GM21576 (cell line): ENCODE data around the gene ARHGAP45.

Experiments
- ATAC-seq: cut with Tn5 transposase; IDR thresholded peaks from one replicate; pipeline ENCODE4 v1.9.1; 2021; ENCODE audit warnings: mild to moderate bottlenecking, moderate library complexity; ENCODE audit not compliant: unreplicated experiment

Gene ARHGAP45

DNA sequence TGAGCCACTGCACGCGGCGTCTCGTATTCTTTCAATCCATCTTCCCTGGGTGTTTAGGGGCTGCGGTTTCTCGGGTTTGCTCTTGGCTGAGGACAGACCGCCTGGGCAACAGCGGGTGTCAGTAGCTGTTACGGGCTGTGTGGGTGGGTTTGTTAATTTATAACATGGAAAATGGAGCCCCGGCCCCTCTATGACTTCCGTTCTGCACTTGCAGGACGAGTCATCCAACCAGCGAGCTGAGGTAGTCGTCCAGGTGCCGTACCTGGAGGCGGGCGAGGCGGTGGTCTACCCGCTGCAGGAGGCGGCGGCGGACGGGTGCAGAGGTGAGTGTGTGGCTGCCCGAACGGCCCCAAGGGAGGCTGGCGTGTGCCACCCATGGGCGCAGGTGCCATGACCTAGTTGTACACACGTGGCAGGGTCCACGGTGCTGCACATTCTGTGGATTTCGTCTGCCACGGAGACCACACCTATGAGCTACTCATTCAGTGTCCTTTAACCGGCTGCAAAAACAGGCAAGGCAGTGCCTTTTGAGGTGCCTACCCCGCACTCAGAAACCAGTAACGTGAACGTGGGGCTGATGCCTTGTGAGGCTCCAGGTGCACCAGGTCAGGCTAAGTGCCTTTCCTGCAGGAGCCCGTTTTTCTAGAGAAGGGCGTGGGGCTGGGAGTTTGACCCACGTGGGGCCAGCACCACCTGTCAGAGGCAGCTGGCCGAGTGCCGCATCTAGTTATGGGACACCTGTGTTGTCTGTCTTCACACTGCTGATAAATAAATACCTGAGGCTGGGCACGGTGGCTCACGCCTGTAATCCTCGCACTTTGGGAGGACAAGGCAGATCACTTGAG, 17.3 kb downstream of the ARHGAP45 start:
- no peak for ATAC-seq

DNA sequence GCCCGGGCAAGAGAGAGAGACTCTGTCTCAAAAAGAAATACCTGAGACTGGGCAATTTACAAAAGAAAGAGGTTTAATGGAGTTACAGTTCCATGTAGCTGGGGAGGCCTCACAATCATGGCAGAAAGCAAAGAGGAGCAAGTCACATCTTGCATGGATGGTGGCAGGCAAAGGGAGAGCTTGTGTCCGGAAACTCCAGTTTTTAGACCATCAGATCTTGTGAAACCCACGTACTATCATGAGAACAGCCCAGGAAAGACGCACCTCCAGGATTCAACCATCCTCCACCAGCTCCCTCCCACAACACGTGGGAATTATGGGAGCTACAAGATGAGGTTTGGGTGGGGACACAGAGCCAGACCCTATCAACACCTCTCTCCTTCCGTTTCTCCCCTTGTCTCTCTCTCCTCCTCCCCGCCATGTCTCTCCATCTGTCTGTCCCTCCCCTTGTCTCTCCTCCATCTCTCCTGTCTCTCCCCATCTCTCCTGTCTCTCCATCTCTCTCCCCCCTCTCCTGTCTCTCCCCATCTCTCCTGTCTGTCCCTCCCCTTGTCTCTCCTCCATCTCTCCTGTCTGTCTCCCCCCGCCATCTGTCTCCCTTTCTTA, 18.2 kb downstream of the ARHGAP45 start:
- no peak for ATAC-seq

DNA sequence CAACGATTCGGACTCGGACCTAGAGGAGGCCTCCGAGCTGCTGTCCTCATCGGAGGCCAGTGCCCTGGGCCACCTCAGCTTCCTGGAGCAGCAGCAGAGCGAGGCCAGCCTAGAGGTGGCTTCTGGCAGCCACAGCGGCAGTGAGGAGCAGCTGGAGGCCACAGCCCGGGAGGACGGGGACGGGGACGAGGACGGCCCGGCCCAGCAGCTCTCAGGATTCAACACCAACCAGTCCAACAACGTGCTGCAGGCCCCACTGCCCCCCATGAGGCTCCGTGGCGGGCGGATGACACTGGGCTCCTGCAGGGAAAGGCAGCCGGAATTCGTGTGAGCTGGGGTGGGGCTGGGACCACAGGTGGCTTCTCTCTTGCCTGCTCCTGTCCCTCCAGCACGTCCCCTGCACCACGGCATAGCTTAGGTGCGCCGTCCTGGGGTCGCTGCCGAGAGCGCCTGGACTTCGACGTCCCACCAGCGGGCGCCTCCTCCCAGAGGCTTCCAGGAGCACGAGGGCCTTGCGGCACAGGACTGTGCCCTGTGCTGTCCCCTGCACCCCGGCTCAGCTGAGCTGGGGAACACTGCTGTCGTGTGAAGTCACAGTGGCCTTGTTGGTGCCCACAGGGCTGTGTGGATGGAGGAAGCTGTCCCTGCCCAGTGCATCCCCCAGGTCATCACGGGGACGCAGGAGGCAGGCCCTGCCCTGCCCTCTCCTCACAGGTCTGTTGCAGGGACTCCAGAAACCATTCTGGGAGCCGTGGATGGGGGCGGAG, 18.9 kb downstream of the ARHGAP45 start:
- no peak for ATAC-seq

DNA sequence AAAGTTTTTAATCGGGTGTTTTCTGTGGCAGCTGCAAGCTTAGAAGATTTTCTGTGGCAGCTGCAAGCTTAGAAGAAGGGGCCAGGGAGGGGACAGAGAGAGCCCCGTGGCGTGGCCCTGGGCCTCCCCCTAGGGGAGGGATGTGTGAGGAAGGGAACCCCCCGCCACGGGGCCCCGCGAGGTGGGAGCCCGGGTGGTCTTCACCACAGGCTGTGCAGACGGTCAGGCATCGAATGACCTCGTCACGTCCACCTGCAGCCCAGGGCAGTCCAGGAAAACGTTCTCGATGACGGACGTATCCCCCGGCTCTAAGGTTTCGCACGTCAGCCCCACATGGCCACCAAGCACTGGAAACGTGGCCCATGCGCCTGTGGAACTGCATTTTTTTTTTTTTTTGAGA, 19.6 kb downstream of the ARHGAP45 start:
- no peak for ATAC-seq

DNA sequence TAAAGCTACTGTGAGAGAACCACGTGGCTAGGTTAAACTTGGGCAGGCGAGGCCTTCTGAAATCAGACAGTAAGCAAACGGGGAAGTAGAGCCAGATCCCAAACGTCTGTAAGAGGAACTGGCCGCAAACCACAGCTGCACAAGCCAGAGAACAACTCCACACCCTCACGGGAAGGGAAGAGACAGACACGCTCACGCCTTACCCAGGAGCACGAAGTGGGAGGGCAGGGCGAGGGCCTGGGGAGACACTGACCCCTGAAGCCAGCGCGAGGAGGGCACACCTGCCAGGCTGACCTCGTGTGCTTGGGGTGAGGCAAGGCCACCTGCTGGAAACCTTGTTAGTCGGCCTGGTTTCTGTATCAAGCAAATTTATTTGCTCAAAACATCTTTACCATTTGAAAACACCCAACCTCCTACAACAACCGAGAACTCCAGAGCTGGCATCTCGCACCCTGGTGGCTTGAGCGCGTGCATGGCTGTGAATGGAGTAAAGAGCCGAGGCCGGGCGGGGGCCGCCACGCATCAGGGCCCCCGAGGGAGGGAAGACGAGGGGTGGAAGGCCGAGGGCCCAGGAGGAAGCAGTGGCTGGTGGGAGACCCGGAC, 20.9 kb downstream of the ARHGAP45 start:
- ATAC-seq: no peak

DNA sequence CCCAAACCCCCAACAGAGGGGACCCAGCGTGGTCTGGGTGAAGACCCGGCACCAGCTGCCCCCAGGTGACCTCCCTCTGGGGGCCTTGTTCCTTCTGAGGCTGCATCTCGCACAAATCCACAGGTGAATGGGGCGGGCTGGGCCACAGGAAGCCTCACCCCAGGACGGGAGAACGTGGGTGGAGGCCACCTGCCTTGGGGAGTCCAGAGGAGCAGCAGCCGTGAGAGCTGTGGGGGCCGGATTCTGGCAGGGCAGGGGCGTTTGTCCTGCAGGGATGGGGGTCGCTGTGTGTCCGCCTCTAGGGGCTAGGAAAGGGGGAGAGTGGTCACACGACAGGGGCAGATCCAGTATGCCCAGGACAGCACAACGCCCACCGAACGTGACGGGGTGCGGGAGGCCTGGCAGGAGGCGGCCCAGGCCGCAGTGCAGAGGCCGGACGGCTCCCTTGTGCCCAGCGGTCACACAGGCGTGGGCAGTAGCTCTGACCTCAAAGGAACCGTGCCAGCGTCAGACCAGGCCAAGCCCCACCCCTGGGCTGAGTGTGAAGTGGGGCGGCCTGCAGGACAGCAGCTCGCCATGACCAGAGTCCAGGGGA, 21.5 kb downstream of the ARHGAP45 start:
- ATAC-seq: no peak

DNA sequence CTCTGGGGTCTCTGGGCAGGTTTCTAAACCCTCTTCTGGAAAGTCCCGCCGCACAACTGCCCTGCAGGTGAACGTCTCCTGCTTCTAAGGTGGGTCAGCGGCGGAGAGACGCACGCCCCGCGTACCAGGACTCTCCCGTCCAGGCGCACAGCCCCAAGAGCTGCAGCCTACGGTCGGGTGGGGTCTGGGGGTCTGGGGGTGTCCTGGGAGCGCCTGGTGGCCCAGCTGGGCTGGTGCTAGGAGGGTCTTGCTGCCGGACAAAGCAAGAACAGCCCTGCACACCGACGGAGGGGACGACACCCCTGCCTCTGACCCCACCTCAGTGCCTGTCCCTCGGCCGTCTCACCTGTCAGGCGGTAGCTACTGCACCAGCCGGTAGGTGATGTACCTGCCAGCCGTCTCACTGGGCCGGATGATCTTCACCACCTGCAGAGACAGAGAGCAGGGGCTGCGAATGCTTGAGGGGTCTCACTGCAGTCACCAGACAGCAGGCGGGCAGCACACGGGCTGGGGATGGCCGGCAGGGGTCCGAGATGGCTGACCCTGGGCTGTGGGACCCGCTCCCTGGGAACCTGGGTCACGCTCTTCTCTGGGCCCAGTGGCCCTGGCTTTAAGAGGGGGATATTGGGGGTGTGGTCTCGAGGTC, 22.3 kb downstream of the ARHGAP45 start:
- ATAC-seq: no peak

DNA sequence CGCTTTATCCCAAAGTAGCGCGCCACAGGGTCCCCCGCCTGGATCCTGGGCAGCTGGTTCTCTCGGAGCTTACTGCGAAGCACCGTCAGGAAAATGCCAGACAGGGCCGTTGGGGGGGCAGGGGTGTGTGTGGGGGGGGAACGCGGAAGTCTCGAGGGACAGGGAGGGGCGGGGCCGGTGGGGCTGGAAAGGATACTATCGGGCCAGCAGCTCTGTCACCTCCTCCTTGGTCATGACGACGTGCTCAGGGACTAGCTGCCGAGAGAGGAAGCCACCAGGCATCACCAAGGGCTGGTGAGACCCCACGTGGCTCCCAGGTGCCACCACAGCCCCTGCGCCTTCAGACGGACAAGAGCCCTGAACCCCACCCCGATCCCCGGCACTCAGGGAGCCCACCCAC, 22.9 kb downstream of the ARHGAP45 start:
- ATAC-seq: no peak

DNA sequence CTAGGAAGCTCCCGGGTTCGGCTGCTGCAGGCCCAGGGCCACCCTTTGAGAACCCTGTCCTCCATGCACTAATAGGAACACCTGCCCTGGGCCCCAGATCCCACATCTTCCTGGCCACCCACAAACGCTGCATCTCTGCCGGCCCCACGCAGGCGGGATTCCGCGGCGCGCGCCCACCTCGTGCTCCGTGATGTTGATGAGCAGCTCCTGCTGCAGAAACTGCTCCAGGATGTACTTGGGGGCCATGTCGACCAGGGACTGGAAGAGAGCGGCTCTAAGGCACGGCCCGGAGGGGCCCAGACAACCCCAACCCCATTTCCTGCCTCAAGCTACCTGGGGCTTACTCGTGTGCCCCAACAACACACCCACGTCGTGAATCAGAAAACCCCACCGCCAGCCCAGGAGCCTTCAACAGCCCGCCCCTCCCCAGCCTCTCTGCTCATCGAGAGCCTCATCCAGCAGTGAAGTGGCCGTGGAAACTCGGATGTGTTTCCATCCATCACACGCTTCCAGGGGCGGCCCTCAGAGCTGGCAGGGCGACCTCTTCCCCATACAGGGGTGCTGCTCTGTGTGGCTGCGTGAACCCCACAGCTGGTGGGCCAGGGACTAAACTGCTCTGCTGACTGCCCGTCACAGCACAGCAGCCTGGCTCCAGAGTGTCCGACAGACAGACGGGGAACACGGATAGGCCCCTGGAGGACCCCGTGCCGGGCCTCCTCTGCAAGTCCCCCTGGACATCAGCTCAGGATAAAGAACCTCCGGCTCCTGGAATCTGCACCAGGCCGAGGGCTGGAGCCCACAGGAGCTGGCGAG, 24.0 kb downstream of the ARHGAP45 start:
- ATAC-seq: no peak

DNA sequence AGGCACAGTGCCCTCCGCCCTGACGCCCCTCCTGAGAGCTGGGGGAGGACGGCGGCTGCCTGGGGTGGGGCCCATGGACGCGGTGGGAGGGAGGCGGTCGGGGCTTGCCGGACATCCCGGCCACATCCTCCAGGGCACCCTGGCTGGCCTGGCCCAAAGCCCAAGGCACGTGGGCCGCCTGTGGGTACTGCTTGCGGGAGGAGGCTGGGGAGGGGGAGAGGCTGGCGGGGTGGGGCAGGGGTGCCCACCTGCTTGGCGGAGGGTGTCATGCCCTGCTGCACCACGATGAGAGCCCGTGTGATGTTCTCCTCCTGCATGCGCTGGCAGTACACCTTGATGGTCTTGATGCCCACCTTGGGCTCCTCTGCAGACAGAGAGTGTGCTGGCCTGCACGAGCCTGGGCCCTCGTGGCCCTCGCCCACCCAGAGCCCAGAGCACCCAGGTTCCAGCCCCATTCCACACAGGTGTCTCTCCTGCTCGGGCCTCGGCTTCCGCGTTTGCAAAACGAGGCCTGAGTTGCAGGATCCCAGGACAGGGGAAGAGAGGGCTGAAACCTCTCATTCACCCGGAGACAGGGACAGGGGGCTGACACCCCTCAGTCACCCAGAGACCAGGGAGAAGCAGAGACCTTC, 24.7 kb downstream of the ARHGAP45 start:
- no peak for ATAC-seq

DNA sequence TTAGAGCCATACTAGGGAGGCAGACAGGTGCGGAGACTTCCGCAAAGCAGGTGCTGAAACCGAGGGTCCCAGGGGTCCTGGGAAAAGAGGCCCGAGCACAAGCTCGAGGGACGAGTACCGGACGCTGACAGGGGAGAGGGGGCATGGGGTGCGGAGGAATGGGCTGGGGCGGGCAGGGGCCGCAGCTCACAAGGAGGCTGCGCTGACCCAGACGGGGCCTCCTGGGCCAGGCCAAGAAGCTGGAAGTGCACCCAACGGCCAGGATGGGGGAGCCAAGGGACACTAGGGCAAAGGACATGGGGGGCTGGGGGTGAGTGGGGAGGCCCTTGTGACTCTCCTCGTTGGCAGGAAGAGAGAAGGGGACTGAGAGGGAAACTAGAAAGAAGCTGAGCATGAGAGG, 26.4 kb downstream of the ARHGAP45 start:
- no peak for ATAC-seq

DNA sequence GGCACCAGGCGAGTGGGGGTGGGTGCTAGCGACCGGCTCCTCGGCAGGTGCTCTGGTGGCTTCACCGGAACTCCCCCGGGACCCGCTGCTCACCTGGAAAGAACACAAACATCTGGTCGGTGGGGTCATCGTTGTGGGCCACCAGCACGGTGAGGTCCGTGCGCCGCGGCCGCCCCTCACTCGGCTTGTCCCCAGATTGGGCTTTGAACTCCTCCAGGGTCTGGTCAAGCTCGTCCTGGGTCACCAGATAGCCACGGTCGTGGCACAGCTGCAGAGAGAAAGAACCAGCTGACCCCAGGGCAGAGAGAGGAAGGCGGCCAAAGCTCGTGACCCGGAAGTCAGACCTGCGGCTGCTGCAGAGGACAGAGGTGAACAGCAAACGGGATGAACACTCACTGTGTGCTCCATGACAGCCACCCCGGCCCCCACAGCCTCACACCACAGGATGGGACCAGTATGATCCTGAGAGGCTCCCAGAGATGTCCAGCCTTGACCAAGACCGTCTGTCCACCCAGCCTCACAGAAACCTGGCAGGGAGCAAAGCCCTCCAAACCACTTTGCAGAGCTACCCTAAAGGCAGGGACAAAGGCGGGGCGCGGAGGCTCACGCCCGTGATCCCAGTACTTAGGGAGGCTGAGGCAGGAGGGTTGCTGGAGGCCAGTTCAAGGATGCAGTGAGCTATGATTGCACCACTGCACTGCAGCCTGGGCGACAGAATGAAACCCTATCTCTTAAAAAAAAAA, 27.0 kb downstream of the ARHGAP45 start:
- ATAC-seq: no peak

DNA sequence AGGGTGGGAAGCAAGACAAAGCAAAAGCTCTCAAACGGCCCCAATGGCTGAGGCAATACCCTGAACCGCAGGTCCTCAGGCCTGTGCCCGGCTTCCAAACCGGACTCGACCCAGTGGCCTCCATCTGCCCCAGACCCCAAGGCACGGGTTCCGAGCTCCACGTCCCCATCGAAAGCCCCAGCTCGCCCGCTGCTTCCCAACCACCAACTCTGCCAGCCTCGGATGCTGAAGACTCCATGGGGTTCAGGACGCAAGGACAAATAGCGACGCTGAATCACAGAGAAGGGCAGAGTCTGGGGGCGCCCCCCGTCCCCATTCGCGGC, 27.6 kb downstream of the ARHGAP45 start:
- ATAC-seq: no peak

DNA sequence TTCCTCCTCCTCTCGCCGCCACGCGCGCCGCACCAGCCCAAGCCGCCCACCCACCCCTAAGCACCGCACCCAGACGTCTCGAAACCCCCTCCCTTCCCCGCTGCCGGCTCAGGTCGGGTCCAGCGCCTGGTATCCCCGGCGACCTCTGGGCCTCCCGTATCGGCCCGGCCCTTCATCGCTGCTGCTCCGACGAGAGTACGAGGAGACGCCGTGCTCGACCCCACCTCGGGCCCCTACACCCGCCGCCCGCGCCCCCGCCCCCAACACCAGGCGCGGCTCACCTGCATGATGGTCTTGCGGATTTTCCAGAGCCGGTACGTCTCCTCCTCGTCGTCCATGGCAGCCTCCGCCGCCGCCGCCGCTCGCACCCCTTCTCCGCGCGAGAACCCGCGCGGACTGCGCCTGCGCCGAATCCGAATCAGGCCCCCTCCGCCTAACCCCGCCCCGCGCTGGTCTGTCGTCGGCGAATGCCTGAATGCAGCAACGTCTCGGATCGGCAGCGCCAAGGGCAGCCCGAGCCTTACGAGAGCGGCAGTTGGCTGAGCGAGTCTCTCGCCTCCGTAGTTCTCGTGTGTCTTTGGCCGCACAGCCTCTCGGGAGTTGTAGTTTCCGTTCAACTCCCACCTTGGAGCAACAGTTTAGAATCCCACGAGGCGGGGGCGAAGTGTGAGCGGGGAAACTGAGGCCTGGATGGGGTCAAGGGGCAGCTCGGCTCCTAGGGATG, 28.2 kb downstream of the ARHGAP45 start, which contains the start of gene POLR2E:
Gene POLR2E, minus strand, starts transcription at position 398 of the 724 bp plus-strand sequence. Its CDS starts 60 bp downstream, at position 338.
- ATAC-seq: peak; percentile 73

DNA sequence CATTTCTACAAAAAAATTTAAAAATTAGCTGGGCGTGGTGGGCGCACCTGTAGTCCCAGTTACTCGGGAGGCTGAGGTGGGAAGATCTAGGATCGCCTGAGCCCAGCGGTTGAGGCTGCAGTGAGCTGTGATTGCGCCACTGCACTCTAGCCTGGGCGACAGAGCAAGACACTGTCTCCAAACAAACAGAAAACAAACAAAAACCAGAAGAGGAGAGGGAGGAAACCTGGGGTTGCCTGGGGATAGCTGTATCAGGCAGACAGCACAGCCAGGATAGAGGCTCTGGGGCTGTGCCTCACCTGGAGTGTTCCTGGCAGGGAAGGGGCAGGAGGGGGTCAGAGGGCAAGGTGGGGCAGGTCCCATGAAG, 30.8 kb downstream of the ARHGAP45 start:
- ATAC-seq: no peak

DNA sequence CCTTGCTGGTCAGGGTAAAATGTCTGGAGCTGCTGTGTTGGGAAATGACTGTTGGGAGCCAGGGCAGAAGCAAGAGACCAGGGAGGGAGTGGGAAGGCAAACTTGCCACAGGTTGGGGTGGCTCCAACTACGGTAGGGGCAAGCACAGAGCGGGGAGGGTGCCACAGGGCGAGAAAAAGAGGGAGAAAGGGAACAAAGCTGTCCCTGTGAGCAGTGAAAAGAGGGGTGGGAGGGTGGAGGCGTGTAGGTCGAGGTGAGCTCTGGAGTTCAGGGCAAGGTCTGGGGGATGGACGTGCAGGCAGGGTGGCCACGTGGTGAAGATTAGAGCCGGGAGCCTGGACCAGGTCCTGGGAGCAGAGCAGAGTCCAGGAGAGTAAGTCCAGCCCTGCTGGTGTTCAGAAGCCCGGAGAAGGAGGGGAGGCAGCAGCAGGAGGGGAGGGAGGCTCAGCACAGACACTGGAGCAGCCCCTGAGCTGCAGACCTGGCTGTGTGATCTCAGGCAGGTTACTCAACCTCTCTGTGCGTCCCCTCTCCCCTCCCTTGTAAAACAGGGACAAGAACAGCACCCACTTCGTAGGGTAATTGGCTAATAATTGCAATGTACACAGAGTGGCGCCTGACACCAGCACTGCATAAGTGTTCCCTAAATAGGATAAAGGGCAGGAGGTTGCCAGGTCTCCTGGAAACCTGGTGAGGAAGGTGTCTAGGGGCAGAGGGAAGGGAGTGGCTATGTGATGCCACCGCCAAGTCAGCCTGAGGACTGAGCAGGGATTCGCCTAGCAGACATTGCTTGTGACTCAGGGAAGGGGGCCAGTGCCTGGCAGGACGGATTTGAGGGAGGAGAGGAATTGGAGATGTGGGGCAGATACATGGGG, 31.4 kb downstream of the ARHGAP45 start:
- ATAC-seq: no peak

DNA sequence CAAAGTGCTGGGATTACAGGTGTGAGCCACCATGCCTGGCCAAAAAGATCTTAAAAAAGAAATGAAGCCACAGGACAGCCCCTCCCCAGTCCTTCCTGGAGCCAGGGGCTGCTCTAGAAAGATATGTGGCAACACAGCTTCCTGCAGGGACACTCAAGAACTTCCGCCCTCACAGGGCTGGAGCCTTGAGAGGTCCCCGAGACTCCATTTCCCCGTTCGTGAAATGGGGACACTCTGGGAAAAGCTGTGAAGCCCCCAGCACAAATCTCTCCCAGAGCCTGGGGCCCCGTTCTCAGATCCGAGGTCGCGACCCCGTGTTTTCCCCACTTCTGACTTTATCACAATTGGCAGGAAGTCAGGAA, 34.4 kb downstream of the ARHGAP45 start:
- no peak for ATAC-seq
